Measurements from ENCODE around the gene SLC25A51. TPM values are rescaled to one million over a fixed set of nuclear protein-coding genes. Genes with fewer than 3 reads are reported as not detected.

The SLC25A51 gene
- total RNA-seq, 2 experiments from 2014 or later: 31.8 to 32.4 TPM

DNA sequence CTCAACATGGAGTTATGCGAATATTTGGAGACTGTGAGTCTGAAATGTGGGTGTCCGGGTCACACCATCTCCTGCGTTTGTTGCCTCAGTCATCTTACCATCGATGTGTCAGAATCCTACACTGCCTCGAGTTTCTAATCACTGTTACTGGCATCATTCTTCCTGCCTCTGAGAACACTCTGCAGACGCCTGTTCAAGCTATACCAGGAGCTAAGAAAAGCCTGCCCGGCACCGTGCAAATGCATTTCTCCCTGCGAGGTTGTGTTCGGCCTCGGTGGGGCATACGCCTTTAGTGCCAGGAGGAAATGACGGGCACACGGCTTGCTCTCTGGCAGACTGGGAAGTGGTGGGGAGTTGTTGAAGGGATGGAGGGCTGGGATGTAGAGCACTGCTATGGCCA, 31.2 kb upstream of the SLC25A51 start:
- Histone ChIP-seq H3K9me3 (ENCODE audit: low read length) (0 out of 2 replicates have a peak, but pooled peaks cover 4% of the 10 kb centered on the region), H3K9me2 (ENCODE audit: insufficient read depth, low read length) (no peaks in the 10 kb centered on the region), H3K27ac (ENCODE audit: low read depth, low read length, poor library complexity, severe bottlenecking) (no peak overlapping the region), H3K36me3 (ENCODE audit: insufficient read depth, low read length) (no peaks in the 10 kb centered on the region), H2AFZ (ENCODE audit: low read length) (no peak overlapping the region), H3K4me3 (ENCODE audit: low read depth, low read length, poor library complexity, severe bottlenecking) (no peak overlapping the region), H4K20me1 (ENCODE audit: insufficient read depth, low read length) (no peaks in the 10 kb centered on the region), H3K4me1 (ENCODE audit: insufficient read depth, low read length, poor library complexity, severe bottlenecking) (no peaks in the 10 kb centered on the region), H3K4me2 (ENCODE audit: low read length) (no peak overlapping the region), H3K79me2 (ENCODE audit: insufficient read depth, low read depth, low read length) (no peaks in the 10 kb centered on the region)
- DNase-seq (ENCODE audit: low spot score): no peak
- intact Hi-C loops (cut with micrococcal nuclease; ENCODE audit: unreplicated experiment): no loop called here
- ChIA-PET POLR2A (no interaction called here), CTCF (ENCODE audit: unreplicated experiment) (no interaction called here)
- no peak for TF ChIP-seq EZH2phosphoT487 (IDR thresholded peaks at IDR 0.05; ENCODE audit: borderline replicate concordance, low read depth, low read length)
- TF ChIP-seq, protein P1, sequence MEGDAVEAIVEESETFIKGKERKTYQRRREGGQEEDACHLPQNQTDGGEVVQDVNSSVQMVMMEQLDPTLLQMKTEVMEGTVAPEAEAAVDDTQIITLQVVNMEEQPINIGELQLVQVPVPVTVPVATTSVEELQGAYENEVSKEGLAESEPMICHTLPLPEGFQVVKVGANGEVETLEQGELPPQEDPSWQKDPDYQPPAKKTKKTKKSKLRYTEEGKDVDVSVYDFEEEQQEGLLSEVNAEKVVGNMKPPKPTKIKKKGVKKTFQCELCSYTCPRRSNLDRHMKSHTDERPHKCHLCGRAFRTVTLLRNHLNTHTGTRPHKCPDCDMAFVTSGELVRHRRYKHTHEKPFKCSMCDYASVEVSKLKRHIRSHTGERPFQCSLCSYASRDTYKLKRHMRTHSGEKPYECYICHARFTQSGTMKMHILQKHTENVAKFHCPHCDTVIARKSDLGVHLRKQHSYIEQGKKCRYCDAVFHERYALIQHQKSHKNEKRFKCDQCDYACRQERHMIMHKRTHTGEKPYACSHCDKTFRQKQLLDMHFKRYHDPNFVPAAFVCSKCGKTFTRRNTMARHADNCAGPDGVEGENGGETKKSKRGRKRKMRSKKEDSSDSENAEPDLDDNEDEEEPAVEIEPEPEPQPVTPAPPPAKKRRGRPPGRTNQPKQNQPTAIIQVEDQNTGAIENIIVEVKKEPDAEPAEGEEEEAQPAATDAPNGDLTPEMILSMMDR (conservative IDR thresholded peaks at IDR 0.05; ENCODE audit: low read length): no peak
- no TSS peak for BruUV-seq (replicated peaks)

DNA sequence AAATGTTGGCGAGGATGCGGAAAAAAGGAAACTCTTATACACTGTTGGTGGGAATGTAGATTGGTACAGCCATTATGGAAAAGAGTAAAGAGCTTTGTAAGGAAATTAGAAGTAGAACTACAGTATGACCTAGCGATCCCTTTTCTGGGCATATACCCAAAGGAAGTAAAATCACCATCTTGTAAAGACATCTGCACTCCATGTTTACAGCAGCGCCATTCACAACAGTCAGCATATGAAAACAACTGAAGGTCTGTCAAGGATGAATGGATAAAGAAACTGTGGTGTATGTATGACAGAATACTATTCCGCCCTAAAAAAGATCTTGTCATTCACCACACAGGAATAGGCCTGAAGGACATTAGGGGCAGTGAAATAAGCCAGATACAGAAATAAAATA, 27.7 kb upstream of the SLC25A51 start:
- BruUV-seq (replicated peaks): no TSS peak

DNA sequence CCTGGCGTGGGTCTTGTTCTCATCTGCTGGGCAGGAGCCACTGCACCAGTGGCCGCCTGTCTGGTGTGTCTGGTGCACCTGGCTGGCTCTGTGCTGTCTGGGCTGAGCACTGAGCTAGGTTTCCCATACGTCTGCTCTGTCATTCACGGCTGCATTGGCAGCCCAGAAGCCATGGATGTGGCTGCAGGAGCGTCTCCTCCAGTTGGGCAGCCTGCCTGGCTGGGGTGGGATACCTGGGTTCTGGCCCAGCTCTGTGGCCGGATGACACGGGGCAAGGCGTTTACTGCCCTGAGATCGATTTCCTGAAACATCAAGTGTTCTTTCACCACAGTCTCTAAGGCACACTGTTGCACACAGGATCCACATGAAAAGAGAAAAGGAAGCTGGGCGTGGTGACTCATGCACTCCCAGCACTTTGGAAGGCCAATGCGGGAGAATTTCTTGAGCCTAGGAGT, 25.5 kb upstream of the SLC25A51 start:
- intact Hi-C loops (cut with micrococcal nuclease; ENCODE audit: unreplicated experiment): no loop called here
- H3K36me3 ChIP-seq (ENCODE audit: insufficient read depth, low read length): no peaks in the 10 kb centered on the region
- CTCF ChIA-PET (ENCODE audit: unreplicated experiment): no interaction called here
- no peak overlapping the region for H2AFZ ChIP-seq (ENCODE audit: low read length)
- POLR2A ChIA-PET: interaction anchor here (0.6 kb wide), 1 partner anchor 178 kb away, joined by 6 read pairs; no protein-coding TSS in a partner anchor
- H3K9me3 ChIP-seq (ENCODE audit: low read length): 0 out of 2 replicates have a peak, but pooled peaks cover 4% of the 10 kb centered on the region
- no peaks in the 10 kb centered on the region for H4K20me1 ChIP-seq (ENCODE audit: insufficient read depth, low read length)
- TF ChIP-seq, protein P1 (conservative IDR thresholded peaks at IDR 0.05; ENCODE audit: low read length): no peak
- no peak for TF ChIP-seq EZH2phosphoT487 (IDR thresholded peaks at IDR 0.05; ENCODE audit: borderline replicate concordance, low read depth, low read length)
- no TSS peak for BruUV-seq (replicated peaks)
- H3K79me2 ChIP-seq (ENCODE audit: insufficient read depth, low read depth, low read length): no peaks in the 10 kb centered on the region
- no peak overlapping the region for H3K4me3 ChIP-seq (ENCODE audit: low read depth, low read length, poor library complexity, severe bottlenecking)
- no peaks in the 10 kb centered on the region for H3K4me1 ChIP-seq (ENCODE audit: insufficient read depth, low read length, poor library complexity, severe bottlenecking)
- no peak for DNase-seq (ENCODE audit: low spot score)
- H3K27ac ChIP-seq (ENCODE audit: low read depth, low read length, poor library complexity, severe bottlenecking): no peak overlapping the region
- no peak overlapping the region for H3K4me2 ChIP-seq (ENCODE audit: low read length)
- H3K9me2 ChIP-seq (ENCODE audit: insufficient read depth, low read length): no peaks in the 10 kb centered on the region

More for the DNA sequence above, 27.7 kb upstream of the SLC25A51 start:
- Histone ChIP-seq H3K4me2 (ENCODE audit: low read length) (no peak overlapping the region), H3K9me3 (ENCODE audit: low read length) (0 out of 2 replicates have a peak, but pooled peaks cover 4% of the 10 kb centered on the region), H2AFZ (ENCODE audit: low read length) (no peak overlapping the region), H3K27ac (ENCODE audit: low read depth, low read length, poor library complexity, severe bottlenecking) (no peak overlapping the region), H3K4me3 (ENCODE audit: low read depth, low read length, poor library complexity, severe bottlenecking) (no peak overlapping the region), H4K20me1 (ENCODE audit: insufficient read depth, low read length) (no peaks in the 10 kb centered on the region), H3K4me1 (ENCODE audit: insufficient read depth, low read length, poor library complexity, severe bottlenecking) (no peaks in the 10 kb centered on the region), H3K36me3 (ENCODE audit: insufficient read depth, low read length) (no peaks in the 10 kb centered on the region), H3K9me2 (ENCODE audit: insufficient read depth, low read length) (no peaks in the 10 kb centered on the region), H3K79me2 (ENCODE audit: insufficient read depth, low read depth, low read length) (no peaks in the 10 kb centered on the region)
- intact Hi-C loops (cut with micrococcal nuclease; ENCODE audit: unreplicated experiment): no loop called here
- no peak for DNase-seq (ENCODE audit: low spot score)
- TF ChIP-seq EZH2phosphoT487 (IDR thresholded peaks at IDR 0.05; ENCODE audit: borderline replicate concordance, low read depth, low read length): no peak
- TF ChIP-seq, protein P1 (conservative IDR thresholded peaks at IDR 0.05; ENCODE audit: low read length): no peak
- POLR2A ChIA-PET: no interaction called here
- CTCF ChIA-PET (ENCODE audit: unreplicated experiment): no interaction called here
